HT1080 (cell line): ENCODE data around the gene MCCC1. TPM values are rescaled to one million over a fixed set of nuclear protein-coding genes. Genes with fewer than 3 reads are reported as not detected.
A peak's percentile ranks its signal among the peaks of the same experiment; 100 is the strongest.
"Not testable (repeated sequence)": the region's sequence is repeated elsewhere in the genome, so short reads cannot be mapped to it uniquely, and the experiment has no call there.

ENCODE experiments used
- DNase-seq: peaks from one replicate; pipeline ENCODE4 v3.0.0-alpha.2; 2015; ENCODE audit warnings: low read depth
- polyA plus RNA-seq, 2 experiments: library from polyadenylated mRNA; depleted of rRNA; stranded (reverse); fragments of >200 nt; gene quantifications; 2 replicates each; pipeline ENCODE4 v1.2.3, GENCODE V29; 2015
- total RNA-seq: library from RNA; depleted of rRNA; stranded (reverse); fragments of >200 nt; shearing (Covaris generic); gene quantifications from 2 replicates; pipeline ENCODE4 v1.2.3, GENCODE V29; 2014; rRNA removed

The MCCC1 gene
- total RNA-seq = 20.3 and 21.7 TPM in 2 replicates
- polyA plus RNA-seq (2015; cell fraction: cytosol; rRNA removed) = 18.8 TPM in 2 replicates
- polyA plus RNA-seq (2015; cell fraction: nucleus; rRNA removed) = 23.8 and 35.0 TPM in 2 replicates

GRCh38 chr3:183099026-183099837 lies at the start of gene MCCC1:
Gene MCCC1, minus strand, starts transcription at chr3:183099496. Its CDS starts 56 bp downstream, at chr3:183099440.
- DNase-seq = peak; percentile 100

GRCh38 chr3:183148056-183148455 lies 48.8 kb upstream of the MCCC1 start:
- DNase-seq = peak; percentile 75

- DNase-seq = no peak
Measured at GRCh38 chr3:183144363-183144762, 45.1 kb upstream of the MCCC1 start.

GRCh38 chr3:183142199-183142598 lies 42.9 kb upstream of the MCCC1 start:
- no peak for DNase-seq

GRCh38 chr3:183134844-183135243 lies 35.5 kb upstream of the MCCC1 start:
- no peak for DNase-seq

- DNase-seq = no peak
Measured at GRCh38 chr3:183132409-183132808, 33.1 kb upstream of the MCCC1 start.

- peak; percentile 92 for DNase-seq
Measured at GRCh38 chr3:183131735-183132134, 32.4 kb upstream of the MCCC1 start.

- no peak for DNase-seq
Measured at GRCh38 chr3:183131186-183131725, 32.0 kb upstream of the MCCC1 start.

- DNase-seq = no peak
Measured at GRCh38 chr3:183129243-183129642, 29.9 kb upstream of the MCCC1 start.

- DNase-seq = no peak
Measured at GRCh38 chr3:183128709-183129108, 29.4 kb upstream of the MCCC1 start.

- DNase-seq = peak; percentile 31
Measured at GRCh38 chr3:183123891-183124290, 24.6 kb upstream of the MCCC1 start.

GRCh38 chr3:183122257-183122932 lies 23.1 kb upstream of the MCCC1 start:
- DNase-seq = peak; percentile 70

GRCh38 chr3:183120538-183121215 lies 21.4 kb upstream of the MCCC1 start:
- DNase-seq = no peak

GRCh38 chr3:183117056-183117455 lies 17.8 kb upstream of the MCCC1 start:
- DNase-seq = no peak

- DNase-seq = no peak
Measured at GRCh38 chr3:183116025-183116614, 16.8 kb upstream of the MCCC1 start.

- DNase-seq = no peak
Measured at GRCh38 chr3:183114384-183115178, 15.3 kb upstream of the MCCC1 start.

GRCh38 chr3:183109847-183110246 lies 10.6 kb upstream of the MCCC1 start:
- not testable (repeated sequence) for DNase-seq

GRCh38 chr3:183108470-183108869 lies 9.2 kb upstream of the MCCC1 start:
- no peak for DNase-seq

- DNase-seq = no peak
Measured at GRCh38 chr3:183108001-183108449, 8.7 kb upstream of the MCCC1 start.

- DNase-seq = not testable (repeated sequence)
Measured at GRCh38 chr3:183107372-183107771, 8.1 kb upstream of the MCCC1 start.
